Measurements from ENCODE around the gene RIMS4.

RIMS4 gene

GRCh38 chr20:44745598-44746366, 64.6 kb downstream of the RIMS4 start, which contains the start of gene KCNK15:
Gene KCNK15, plus strand, starts transcription at chr20:44745865. Its CDS starts 46 bp downstream, at chr20:44745911.
- FAIRE-seq = no peak

GRCh38 chr20:44745122-44745597, 65.2 kb downstream of the RIMS4 start:
- no peak for DNase-seq (ENCODE audit: extremely low spot score, insufficient read length, low read depth)
- no peak for FAIRE-seq

More at GRCh38 chr20:44745598-44746366, 64.6 kb downstream of the RIMS4 start, which contains the start of gene KCNK15:
- no peak for DNase-seq (ENCODE audit: extremely low spot score, insufficient read length, low read depth)

GRCh38 chr20:44743916-44744655, 66.3 kb downstream of the RIMS4 start:
- no peak for FAIRE-seq
- DNase-seq (ENCODE audit: extremely low spot score, insufficient read length, low read depth) = no peak

GRCh38 chr20:44743080-44743701, 67.2 kb downstream of the RIMS4 start:
- no peak for DNase-seq (ENCODE audit: extremely low spot score, insufficient read length, low read depth)
- no peak for FAIRE-seq

GRCh38 chr20:44742304-44743079, 67.9 kb downstream of the RIMS4 start:
- no peak for DNase-seq (ENCODE audit: extremely low spot score, insufficient read length, low read depth)
- FAIRE-seq = no peak

- FAIRE-seq (no peak), DNase-seq (ENCODE audit: extremely low spot score, insufficient read length, low read depth) (no peak)
Measured at GRCh38 chr20:44739942-44740341, 70.4 kb downstream of the RIMS4 start.

- no peak for FAIRE-seq
- DNase-seq (ENCODE audit: extremely low spot score, insufficient read length, low read depth) = peak; percentile 22
Measured at GRCh38 chr20:44738813-44739477, 71.4 kb downstream of the RIMS4 start.

- FAIRE-seq (no peak), DNase-seq (ENCODE audit: extremely low spot score, insufficient read length, low read depth) (no peak)
Measured at GRCh38 chr20:44737116-44737515, 73.2 kb downstream of the RIMS4 start.

GRCh38 chr20:44736170-44737021, 74.0 kb downstream of the RIMS4 start:
- DNase-seq (ENCODE audit: extremely low spot score, insufficient read length, low read depth) (no peak), FAIRE-seq (peak; percentile 64)

- no peak for DNase-seq (ENCODE audit: extremely low spot score, insufficient read length, low read depth)
- FAIRE-seq = no peak
Measured at GRCh38 chr20:44735816-44736169, 74.6 kb downstream of the RIMS4 start.

- no peak for DNase-seq (ENCODE audit: extremely low spot score, insufficient read length, low read depth)
Measured at GRCh38 chr20:44734938-44735337, 75.4 kb downstream of the RIMS4 start.

GRCh38 chr20:44733341-44734069, 76.8 kb downstream of the RIMS4 start:
- FAIRE-seq (no peak), DNase-seq (ENCODE audit: extremely low spot score, insufficient read length, low read depth) (peak; percentile 15)

More at GRCh38 chr20:44734938-44735337, 75.4 kb downstream of the RIMS4 start:
- no peak for FAIRE-seq

GRCh38 chr20:44732327-44732726, 78.0 kb downstream of the RIMS4 start:
- DNase-seq (ENCODE audit: extremely low spot score, insufficient read length, low read depth) = no peak

GRCh38 chr20:44731657-44732056, 78.7 kb downstream of the RIMS4 start:
- FAIRE-seq (no peak), DNase-seq (ENCODE audit: extremely low spot score, insufficient read length, low read depth) (no peak)

More at GRCh38 chr20:44732327-44732726, 78.0 kb downstream of the RIMS4 start:
- no peak for FAIRE-seq

- no peak for DNase-seq (ENCODE audit: extremely low spot score, insufficient read length, low read depth)
- FAIRE-seq = no peak
Measured at GRCh38 chr20:44730441-44730840, 79.9 kb downstream of the RIMS4 start.

- FAIRE-seq (no peak), DNase-seq (ENCODE audit: extremely low spot score, insufficient read length, low read depth) (no peak)
Measured at GRCh38 chr20:44728801-44729443, 81.4 kb downstream of the RIMS4 start.

- FAIRE-seq = no peak
Measured at GRCh38 chr20:44727651-44728050, 82.7 kb downstream of the RIMS4 start.

More at GRCh38 chr20:44727651-44728050, 82.7 kb downstream of the RIMS4 start:
- no peak for DNase-seq (ENCODE audit: extremely low spot score, insufficient read length, low read depth)

Measured in GM18507 (cell line).